GM12873 (cell line): ENCODE data around the gene KCNN3.

ENCODE experiments used
- TF ChIP-seq, protein P1 (sequence below): IDR thresholded peaks from 2 replicates; pipeline ENCODE4 v1.5.1; 2012; ENCODE audit warnings: low read depth, mild to moderate bottlenecking, moderate library complexity, low read length, control low read depth; ENCODE audit not compliant: insufficient read depth; ENCODE audit errors: missing control alignments

KCNN3 gene

DNA sequence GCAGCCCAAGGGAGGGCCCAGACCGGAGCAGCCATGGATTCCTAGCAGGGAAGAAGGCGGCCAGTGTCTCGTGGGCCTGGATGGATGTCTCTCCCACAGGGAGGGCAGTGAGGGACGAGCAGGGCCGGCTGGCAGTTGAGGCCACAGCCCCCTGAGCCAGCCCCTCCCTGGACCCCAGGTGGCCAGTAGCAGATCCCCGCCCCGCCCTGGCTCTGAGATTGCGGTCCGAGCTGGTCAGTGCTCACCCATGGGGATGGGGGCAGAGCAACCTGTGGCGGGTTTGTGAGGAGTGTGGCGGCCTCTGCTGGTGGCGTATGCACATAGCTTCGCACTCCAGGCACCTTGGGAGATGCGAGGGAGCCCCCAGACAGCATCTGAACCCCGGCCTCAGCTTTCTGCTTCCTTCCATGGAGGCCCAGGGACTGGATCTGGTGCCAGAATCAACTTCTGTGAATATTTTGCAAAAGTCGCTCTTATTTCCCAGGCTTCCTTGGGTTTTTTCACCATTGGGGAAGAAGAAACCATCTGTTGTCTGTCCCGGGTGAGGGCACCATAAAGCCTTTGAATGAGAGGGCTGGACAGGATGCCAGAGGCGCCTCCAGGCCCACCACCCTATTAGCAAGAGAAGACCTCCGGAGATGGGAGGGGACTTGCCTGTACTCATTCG is 8.4 kb upstream of the KCNN3 start:
- TF ChIP-seq, protein P1, sequence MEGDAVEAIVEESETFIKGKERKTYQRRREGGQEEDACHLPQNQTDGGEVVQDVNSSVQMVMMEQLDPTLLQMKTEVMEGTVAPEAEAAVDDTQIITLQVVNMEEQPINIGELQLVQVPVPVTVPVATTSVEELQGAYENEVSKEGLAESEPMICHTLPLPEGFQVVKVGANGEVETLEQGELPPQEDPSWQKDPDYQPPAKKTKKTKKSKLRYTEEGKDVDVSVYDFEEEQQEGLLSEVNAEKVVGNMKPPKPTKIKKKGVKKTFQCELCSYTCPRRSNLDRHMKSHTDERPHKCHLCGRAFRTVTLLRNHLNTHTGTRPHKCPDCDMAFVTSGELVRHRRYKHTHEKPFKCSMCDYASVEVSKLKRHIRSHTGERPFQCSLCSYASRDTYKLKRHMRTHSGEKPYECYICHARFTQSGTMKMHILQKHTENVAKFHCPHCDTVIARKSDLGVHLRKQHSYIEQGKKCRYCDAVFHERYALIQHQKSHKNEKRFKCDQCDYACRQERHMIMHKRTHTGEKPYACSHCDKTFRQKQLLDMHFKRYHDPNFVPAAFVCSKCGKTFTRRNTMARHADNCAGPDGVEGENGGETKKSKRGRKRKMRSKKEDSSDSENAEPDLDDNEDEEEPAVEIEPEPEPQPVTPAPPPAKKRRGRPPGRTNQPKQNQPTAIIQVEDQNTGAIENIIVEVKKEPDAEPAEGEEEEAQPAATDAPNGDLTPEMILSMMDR = peak; percentile 95

DNA sequence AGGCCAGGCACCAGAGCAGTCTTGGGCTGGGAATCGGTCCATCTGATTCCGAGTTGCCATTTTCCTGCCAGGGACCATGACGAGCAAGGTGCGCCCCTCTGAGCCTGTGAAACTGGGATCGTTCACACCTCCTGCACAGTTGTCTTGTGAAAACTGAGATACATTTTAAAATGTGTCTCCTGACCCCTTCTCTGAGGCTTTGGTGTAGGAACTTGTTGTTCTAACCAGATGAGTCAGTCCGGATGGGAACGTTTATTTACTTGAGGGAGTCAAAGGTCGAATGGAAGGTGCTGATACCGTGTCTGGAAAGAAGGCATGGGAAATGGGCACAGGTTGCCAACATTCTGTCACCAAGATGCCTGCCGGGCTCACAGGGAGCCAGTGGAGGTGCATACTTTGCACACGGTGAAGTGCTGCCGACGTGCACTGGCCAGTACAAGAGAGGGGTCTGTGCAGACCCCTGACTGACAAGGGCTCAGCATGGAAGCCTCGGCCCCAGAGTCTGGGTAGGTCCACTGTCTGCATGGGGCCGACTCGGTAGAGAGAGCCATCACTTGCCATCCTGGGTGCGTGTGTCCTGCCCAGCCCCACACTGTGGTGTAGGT is 7.4 kb upstream of the KCNN3 start:
- TF ChIP-seq, protein P1 = no peak

DNA sequence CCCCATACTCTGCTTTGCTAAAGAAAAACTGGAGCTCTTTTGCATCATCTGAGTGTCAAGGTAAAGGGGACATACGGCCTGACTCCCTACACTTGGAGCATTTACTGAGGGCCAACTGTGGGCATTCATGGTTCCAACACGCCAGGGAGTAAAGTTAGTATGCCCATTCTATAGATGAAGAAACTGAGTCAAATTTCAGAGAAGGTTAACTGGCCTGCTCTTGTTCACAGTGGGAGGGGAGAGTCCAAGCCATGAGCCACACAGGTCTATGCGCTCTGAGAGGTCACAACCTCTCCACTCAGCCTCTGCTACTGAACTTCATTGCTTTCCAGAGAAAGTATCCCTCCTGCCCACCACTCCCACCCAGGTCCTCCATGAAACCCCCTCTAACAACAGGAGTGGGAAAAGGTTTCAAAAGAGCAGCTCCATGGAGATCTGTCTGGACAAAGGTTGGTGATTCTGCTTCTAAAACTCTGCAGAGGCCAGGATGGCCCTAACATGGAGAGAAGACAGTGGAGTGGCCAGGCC is 6.8 kb upstream of the KCNN3 start:
- TF ChIP-seq, protein P1 = no peak

DNA sequence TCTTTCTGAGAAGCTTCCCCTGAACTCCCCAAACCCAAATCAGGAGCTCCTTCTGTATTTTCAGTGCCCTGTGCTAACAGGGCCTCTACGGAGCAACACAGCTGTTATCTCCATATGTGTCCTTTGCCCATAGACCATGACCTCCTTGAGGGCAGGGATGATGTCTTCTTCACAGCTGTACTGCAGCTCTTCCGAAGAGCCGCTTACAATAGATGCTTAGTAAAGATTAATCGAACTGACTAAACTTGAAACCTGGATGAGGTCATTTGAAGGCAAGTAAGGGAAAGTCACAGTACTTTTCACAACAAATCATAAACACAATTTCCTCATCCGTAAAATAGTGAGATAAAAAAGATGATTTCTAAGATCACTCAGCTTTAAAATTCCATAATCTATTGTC is 4.4 kb upstream of the KCNN3 start:
- TF ChIP-seq, protein P1 = no peak

DNA sequence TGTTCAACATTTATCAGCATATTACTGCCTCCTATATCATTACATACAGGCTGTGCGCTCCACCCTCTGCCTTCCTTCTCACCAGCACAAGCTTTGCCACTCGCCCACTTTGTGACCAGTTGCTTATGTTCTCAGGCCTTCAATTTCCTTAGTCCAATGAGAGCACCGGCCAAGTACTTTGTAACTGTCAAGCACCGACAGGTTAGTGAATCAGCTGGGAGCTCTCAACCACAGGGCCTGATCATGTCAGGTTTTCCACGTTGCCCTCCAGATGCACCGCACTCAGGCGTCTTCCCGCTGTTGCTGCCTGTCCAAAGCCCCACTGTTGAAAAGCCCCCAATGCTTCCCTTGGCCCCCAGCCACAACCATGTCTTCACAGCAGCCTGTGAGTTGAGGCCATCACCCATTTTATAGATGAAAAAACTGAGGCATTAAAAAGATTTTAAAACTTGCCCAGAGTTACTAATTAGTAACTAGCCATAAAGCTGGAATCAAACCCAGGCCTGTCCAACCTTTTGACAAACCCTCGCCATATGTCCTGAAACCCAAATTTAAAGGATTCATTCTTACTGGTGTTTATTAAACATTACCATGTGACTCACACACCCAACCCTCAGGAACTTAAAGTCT is 3.4 kb upstream of the KCNN3 start:
- TF ChIP-seq, protein P1 = no peak

DNA sequence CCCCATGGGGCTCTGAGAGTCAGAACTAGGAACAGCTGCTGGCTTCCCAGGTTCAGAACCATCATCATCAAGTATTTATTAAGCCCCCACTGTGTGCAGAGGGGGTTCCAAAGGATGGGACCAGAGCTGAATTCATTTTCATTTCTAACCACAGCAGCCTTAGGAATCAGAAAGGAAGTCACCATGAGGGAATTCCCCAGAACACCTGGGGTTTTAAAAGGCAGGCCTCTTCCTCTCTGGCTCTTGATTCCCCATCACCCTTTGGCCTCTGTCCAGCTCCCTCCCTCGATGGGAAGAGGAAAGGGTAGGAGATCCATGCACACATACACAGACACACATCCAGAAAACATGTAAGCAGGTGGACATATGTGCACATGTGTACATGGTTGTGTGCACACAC is 1.3 kb upstream of the KCNN3 start:
- TF ChIP-seq, protein P1 = no peak

DNA sequence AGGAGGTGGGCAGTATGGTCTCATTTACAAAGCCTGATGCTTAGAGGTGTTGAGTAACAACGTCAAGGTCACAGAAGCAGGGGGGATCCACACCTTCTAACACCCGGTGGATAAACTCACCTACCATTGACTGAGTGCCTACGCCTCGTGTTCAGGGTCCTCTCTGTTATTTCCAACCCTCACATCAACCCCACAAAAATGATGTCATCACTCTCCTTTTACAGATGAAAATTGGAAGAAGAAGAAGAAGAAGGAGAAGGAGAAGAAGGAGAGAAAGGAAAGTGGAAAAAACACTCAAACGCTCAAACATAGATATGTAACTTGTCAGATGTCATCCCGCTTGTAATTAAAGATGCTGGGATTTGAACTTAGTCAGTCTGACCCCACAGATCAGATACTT is 653 bp upstream of the KCNN3 start:
- TF ChIP-seq, protein P1 = no peak
